ENCODE results near the gene GPR107.

GRCh38 chr9:130139251-130139650 lies 85.5 kb downstream of the GPR107 start:
- TF ChIP-seq CTCF (IDR thresholded peaks at IDR 0.05; ENCODE audit: poor library complexity) (no peak), EZH2 (IDR thresholded peaks at IDR 0.05; ENCODE audit: borderline replicate concordance) (no peak), EZH2phosphoT487 (IDR thresholded peaks at IDR 0.05; ENCODE audit: low read depth, severe bottlenecking, unreplicated experiment) (no peak)

All from hepatocyte (in vitro differentiated cells).